BE2C (cell line): Measurements from ENCODE around the gene TEX101.

Source experiments
- DNase-seq: peaks from one replicate; pipeline ENCODE4 v3.0.0-alpha.2; 2020
- H3K27me3 ChIP-seq: fragments of 250-450 bp; sonication (Bioruptor Pico); 2 replicates; pipeline ENCODE4 v1.5.1; 2020; ENCODE audit warnings: mild to moderate bottlenecking
- H3K36me3 ChIP-seq: fragments of 250-450 bp; sonication (Bioruptor Pico); 2 replicates; pipeline ENCODE4 v1.5.1; 2020; ENCODE audit warnings: mild to moderate bottlenecking
- H3K4me1 ChIP-seq: fragments of 250-450 bp; sonication (Bioruptor Pico); 2 replicates; pipeline ENCODE4 v1.5.1; 2020
- H3K4me3 ChIP-seq: 2 replicates; pipeline ENCODE4 v1.5.1; 2011; ENCODE audit warnings: low read depth, low read length
- H3K9me3 ChIP-seq: fragments of 250-450 bp; sonication (Bioruptor Pico); 2 replicates; pipeline ENCODE4 v1.5.1; 2020
- CTCF ChIP-seq: IDR thresholded peaks from 2 replicates; pipeline ENCODE4 v1.5.1; 2012; ENCODE audit warnings: mild to moderate bottlenecking, low read depth, low read length

The TEX101 gene

GRCh38 chr19:43467730-43468129 lies 53.0 kb downstream of the TEX101 start:
- H3K36me3 ChIP-seq: no peaks in the 10 kb centered on the region
- H3K27me3 ChIP-seq: no peaks in the 10 kb centered on the region
- no peak overlapping the region for H3K4me3 ChIP-seq
- no peak for DNase-seq
- no peaks in the 10 kb centered on the region for H3K4me1 ChIP-seq
- TF ChIP-seq CTCF: no peak
- no peaks in the 10 kb centered on the region for H3K9me3 ChIP-seq
